SK-N-MC (cell line): ENCODE data around the gene SDK1.

Experiments
- DNase-seq: peaks from one replicate; pipeline ENCODE4 v3.0.0-alpha.2; 2011; ENCODE audit warnings: low read depth, low spot score
- H3K27ac ChIP-seq: fragments of 200-600 bp; sonication (generic); 2 replicates; pipeline ENCODE4 v1.5.1; 2016; ENCODE audit warnings: mixed run types
- H3K36me3 ChIP-seq: fragments of 200-600 bp; sonication (generic); 2 replicates; pipeline ENCODE4 v1.6.1; 2017; ENCODE audit warnings: antibody characterized with exemption, low read length, mixed read lengths; ENCODE audit not compliant: insufficient read depth
- H3K4me3 ChIP-seq: fragments of 200-600 bp; sonication (generic); 2 replicates; pipeline ENCODE4 v1.5.1; 2016
- H3K9ac ChIP-seq: fragments of 200-600 bp; sonication (generic); 2 replicates; pipeline ENCODE4 v1.8.0; 2017; ENCODE audit warnings: mixed run types, mixed read lengths; ENCODE audit not compliant: insufficient read length
- H3K9me3 ChIP-seq: fragments of 200-600 bp; sonication (generic); 2 replicates; pipeline ENCODE4 v1.6.1; 2017; ENCODE audit warnings: low read depth, mild to moderate bottlenecking, antibody characterized with exemption, low read length, moderate library complexity, mixed read lengths
- EZH2 ChIP-seq: fragments of 200-600 bp; sonication (generic); IDR thresholded peaks from one replicate; pipeline ENCODE4 v1.6.1; 2017; ENCODE audit warnings: antibody characterized with exemption
- FOXP2 ChIP-seq: optimal IDR thresholded peaks from 2 replicates; pipeline ENCODE3; 2011; ENCODE audit warnings: mild to moderate bottlenecking, moderate library complexity; ENCODE audit not compliant: insufficient read depth; ENCODE audit errors: extremely low read length, control extremely low read depth
- POLR2AphosphoS5 ChIP-seq: IDR thresholded peaks from 2 replicates; pipeline ENCODE4 v1.6.1; 2012; ENCODE audit warnings: mild to moderate bottlenecking, low read depth, low read length, borderline replicate concordance

Gene SDK1

GRCh38 chr7:3397324-3397723 lies 96.3 kb downstream of the SDK1 start:
- no peak for TF ChIP-seq POLR2AphosphoS5
- TF ChIP-seq EZH2, result no peak
- TF ChIP-seq FOXP2, result no peak
- Histone ChIP-seq H3K9me3 (peaks cover 11% of the 10 kb centered on the region), H3K4me3 (no peak overlapping the region), H3K27ac (no peak overlapping the region), H3K9ac (no peak overlapping the region), H3K36me3 (peaks cover 13% of the 10 kb centered on the region; the same call in 1 of the 2 replicates)
- no peak for DNase-seq

GRCh38 chr7:3399858-3400257 lies 98.8 kb downstream of the SDK1 start:
- H3K4me3 ChIP-seq, result no peak overlapping the region
- peaks cover 10% of the 10 kb centered on the region; the same call in 1 of the 2 replicates for H3K36me3 ChIP-seq
- H3K9ac ChIP-seq, result no peak overlapping the region
- TF ChIP-seq POLR2AphosphoS5, result no peak
- TF ChIP-seq EZH2, result no peak
- TF ChIP-seq FOXP2, result no peak
- peaks cover 11% of the 10 kb centered on the region for H3K9me3 ChIP-seq
- H3K27ac ChIP-seq, result no peak overlapping the region
- DNase-seq, result no peak

- 0 out of 2 replicates have a peak overlapping the region, but pooled peaks have one; percentile 4 for H3K27ac ChIP-seq
- peaks cover 10% of the 10 kb centered on the region; the same call in 1 of the 2 replicates for H3K36me3 ChIP-seq
- 0 out of 2 replicates have a peak overlapping the region, but pooled peaks have one; percentile 4 for H3K4me3 ChIP-seq
- no peak for DNase-seq
- TF ChIP-seq POLR2AphosphoS5 (no peak), EZH2 (no peak), FOXP2 (no peak)
- H3K9me3 ChIP-seq, result no peaks in the 10 kb centered on the region
- no peak overlapping the region for H3K9ac ChIP-seq
These were observed 103.4 kb downstream of the SDK1 start for GRCh38 chr7:3404501-3404900.

GRCh38 chr7:3408814-3409595 lies 108.0 kb downstream of the SDK1 start:
- no peaks in the 10 kb centered on the region for H3K36me3 ChIP-seq
- TF ChIP-seq FOXP2 (no peak), EZH2 (no peak), POLR2AphosphoS5 (no peak)
- no peak overlapping the region for H3K4me3 ChIP-seq
- no peaks in the 10 kb centered on the region for H3K9me3 ChIP-seq
- H3K9ac ChIP-seq, result no peak overlapping the region
- H3K27ac ChIP-seq, result peak overlapping the region; percentile 17; the same call in 1 of the 2 replicates
- no peak for DNase-seq

- Histone ChIP-seq H3K36me3 (no peaks in the 10 kb centered on the region), H3K27ac (peak overlapping the region; percentile 74; the same call in 1 of the 2 replicates), H3K4me3 (no peak overlapping the region), H3K9me3 (no peaks in the 10 kb centered on the region), H3K9ac (no peak overlapping the region)
- TF ChIP-seq EZH2, result no peak
- no peak for TF ChIP-seq POLR2AphosphoS5
- no peak for TF ChIP-seq FOXP2
- no peak for DNase-seq
These were observed 111.8 kb downstream of the SDK1 start for GRCh38 chr7:3412871-3413270.

GRCh38 chr7:3415861-3416312 lies 114.8 kb downstream of the SDK1 start:
- Histone ChIP-seq H3K27ac (peak overlapping the region; percentile 3; the same call in 1 of the 2 replicates), H3K4me3 (0 out of 2 replicates have a peak overlapping the region, but pooled peaks have one; percentile 4), H3K9me3 (no peaks in the 10 kb centered on the region), H3K9ac (no peak overlapping the region), H3K36me3 (no peaks in the 10 kb centered on the region)
- DNase-seq, result no peak
- TF ChIP-seq FOXP2 (no peak), EZH2 (no peak), POLR2AphosphoS5 (no peak)

- peaks cover 2% of the 10 kb centered on the region for H3K36me3 ChIP-seq
- no peak for TF ChIP-seq EZH2
- TF ChIP-seq POLR2AphosphoS5, result no peak
- TF ChIP-seq FOXP2, result no peak
- no peak overlapping the region for H3K9ac ChIP-seq
- H3K9me3 ChIP-seq, result no peaks in the 10 kb centered on the region
- H3K27ac ChIP-seq, result no peak overlapping the region; the same call in 1 of the 2 replicates
- no peak for DNase-seq
- no peak overlapping the region for H3K4me3 ChIP-seq
These were observed 115.4 kb downstream of the SDK1 start for GRCh38 chr7:3416453-3416852.

GRCh38 chr7:3425087-3425486 lies 124.0 kb downstream of the SDK1 start:
- Histone ChIP-seq H3K9me3 (peaks cover 5% of the 10 kb centered on the region; the same call in 1 of the 2 replicates), H3K9ac (no peak overlapping the region), H3K36me3 (peaks cover 8% of the 10 kb centered on the region), H3K4me3 (no peak overlapping the region), H3K27ac (no peak overlapping the region)
- no peak for DNase-seq
- TF ChIP-seq POLR2AphosphoS5, result no peak
- TF ChIP-seq FOXP2, result no peak
- TF ChIP-seq EZH2, result no peak
